Caco-2 (cell line): ENCODE data around the gene CHST12. TPM values are rescaled to one million over a fixed set of nuclear protein-coding genes. Genes with fewer than 3 reads are reported as not detected.

Experiments used
- BruUV-seq: library from RNA; stranded (reverse); fragments of 400-500 nt; replicated peaks from 2 replicates; lab custom pipeline; 2021; lab: Mats Ljungman, UMichigan
- CTCF ChIA-PET: fragments of 300-600 bp; sonication (Branson Sonifier 250); formaldehyde crosslinking; loops from one replicate; lab custom pipeline; 2022; ENCODE audit warnings: antibody characterized with exemption; lab: Charles Lee
- POLR2A ChIA-PET: fragments of 300-600 bp; sonication (Branson Sonifier 250); formaldehyde crosslinking; loops from one replicate; lab custom pipeline; 2022; ENCODE audit warnings: antibody characterized with exemption; lab: Charles Lee
- DNase-seq, 2 experiments: peaks; one replicate each; pipeline versions ENCODE4 v3.0.0 to v3.0.0-alpha.2; 2020 to 2022
- H3K27me3 ChIP-seq: replicated peaks from 2 replicates; pipeline ENCODE4 v1.6.0; 2011; ENCODE audit warnings: low read length; ENCODE audit not compliant: control insufficient read depth, insufficient read depth
- H3K36me3 ChIP-seq: 2 replicates; pipeline ENCODE4 v1.5.1; 2011; ENCODE audit warnings: low read length; ENCODE audit not compliant: control insufficient read depth, insufficient read depth
- H3K4me1 ChIP-seq: fragments of 250-450 bp; sonication (Bioruptor Pico); 2 replicates; pipeline ENCODE4 v1.5.1; 2020; ENCODE audit warnings: mild to moderate bottlenecking
- H3K4me3 ChIP-seq: 2 replicates; pipeline ENCODE4 v1.5.1; 2011; ENCODE audit warnings: low read depth, mild to moderate bottlenecking, control low read depth, low read length
- H3K9me3 ChIP-seq: fragments of 250-450 bp; sonication (Bioruptor Pico); 2 replicates; pipeline ENCODE4 v1.5.1; 2020; ENCODE audit warnings: mild to moderate bottlenecking, moderate library complexity
- H3K27ac Mint-ChIP-seq: one replicate; pipeline ENCODE4 v1.8.0; 2022; ENCODE audit warnings: mixed read lengths; ENCODE audit not compliant: unreplicated experiment
- H3K27me3 Mint-ChIP-seq: one replicate; pipeline ENCODE4 v1.8.0; 2022; ENCODE audit warnings: mixed read lengths; ENCODE audit not compliant: insufficient read depth, unreplicated experiment
- H3K36me3 Mint-ChIP-seq: one replicate; pipeline ENCODE4 v1.8.0; 2022; ENCODE audit warnings: mild to moderate bottlenecking, mixed read lengths; ENCODE audit not compliant: insufficient read depth, unreplicated experiment
- H3K4me1 Mint-ChIP-seq: one replicate; pipeline ENCODE4 v1.8.0; 2022; ENCODE audit warnings: low read depth, mixed read lengths; ENCODE audit not compliant: unreplicated experiment
- H3K4me3 Mint-ChIP-seq: one replicate; pipeline ENCODE4 v1.8.0; 2022; ENCODE audit warnings: mild to moderate bottlenecking, moderate library complexity, mixed read lengths; ENCODE audit not compliant: unreplicated experiment
- H3K9me3 Mint-ChIP-seq: one replicate; pipeline ENCODE4 v1.8.0; 2022; ENCODE audit warnings: mixed read lengths; ENCODE audit not compliant: unreplicated experiment
- CTCF ChIP-seq, 2 experiments: fragments of 200-600 bp in 1 of 2; IDR thresholded peaks; 1 replicate in 1 of 2; 2 replicates in 1 of 2; pipeline versions ENCODE4 v1.5.1 to v1.8.0; 2011 to 2022; ENCODE audit warnings: antibody characterized with exemption in 1 of 2, control low read depth in 1 of 2, inconsistent platforms in 1 of 2, low read depth in 1 of 2, low read length in 1 of 2, mild to moderate bottlenecking in 1 of 2, moderate library complexity in 1 of 2; ENCODE audit not compliant: insufficient read depth in 1 of 2, severe bottlenecking in 1 of 2, unreplicated experiment in 1 of 2
- intact Hi-C: fragments of 100-400 bp; cut with micrococcal nuclease; formaldehyde crosslinking; loops from one replicate; pipeline ENCODE4 v1.10.0; 2022; ENCODE audit not compliant: unreplicated experiment
- total RNA-seq: library from RNA; stranded (reverse); gene quantifications from 2 replicates; pipeline ENCODE4 v1.2.3, GENCODE V29; 2022

The CHST12 gene
- total RNA-seq, 1 experiment from 2014 or later, result 28.0 TPM

- H3K36me3 ChIP-seq, result no peaks in the 10 kb centered on the region
- no peaks in the 10 kb centered on the region for H3K27me3 ChIP-seq
- H3K4me1 Mint-ChIP-seq, result peaks cover 7% of the 10 kb centered on the region
- no peaks in the 10 kb centered on the region for H3K36me3 Mint-ChIP-seq
- intact Hi-C loops, result no loop called here
- H3K9me3 ChIP-seq, result no peaks in the 10 kb centered on the region
- no peak for TF ChIP-seq CTCF (IDR thresholded peaks at IDR 0.05; ENCODE audit: insufficient read depth in 1 of 2, low read depth in 1 of 2, low read length in 1 of 2, severe bottlenecking in 1 of 2, unreplicated experiment in 1 of 2)
- ChIA-PET POLR2A (no interaction called here), CTCF (interaction anchor here (0.7 kb wide), 1 partner anchor 936 kb away, joined by 6 read pairs; no protein-coding TSS in a partner anchor)
- no peak for DNase-seq
- no peak overlapping the region for H3K4me3 ChIP-seq
- no peak overlapping the region for H3K27ac Mint-ChIP-seq
- H3K4me3 Mint-ChIP-seq, result no peak overlapping the region
- H3K9me3 Mint-ChIP-seq, result peaks cover 17% of the 10 kb centered on the region
- BruUV-seq, result no TSS peak
- H3K27me3 Mint-ChIP-seq, result no peaks in the 10 kb centered on the region
- H3K4me1 ChIP-seq, result no peaks in the 10 kb centered on the region
Observed at GRCh38 chr7:2495418-2496299, 92.2 kb downstream of the CHST12 start.

GRCh38 chr7:2496375-2496774, 93.0 kb downstream of the CHST12 start:
- intact Hi-C loops, result no loop called here
- Histone ChIP-seq H3K9me3 (no peaks in the 10 kb centered on the region), H3K36me3 (no peaks in the 10 kb centered on the region), H3K4me1 (no peaks in the 10 kb centered on the region), H3K27me3 (no peaks in the 10 kb centered on the region), H3K4me3 (no peak overlapping the region)
- Mint-ChIP-seq H3K27ac (no peak overlapping the region), H3K4me1 (peaks cover 7% of the 10 kb centered on the region), H3K4me3 (no peak overlapping the region), H3K9me3 (peaks cover 13% of the 10 kb centered on the region), H3K36me3 (no peaks in the 10 kb centered on the region), H3K27me3 (no peaks in the 10 kb centered on the region)
- BruUV-seq, result no TSS peak
- CTCF ChIA-PET, result interaction anchor here (0.5 kb wide), 1 partner anchor 10 kb away, joined by 4 read pairs; no protein-coding TSS in a partner anchor
- POLR2A ChIA-PET, result no interaction called here
- TF ChIP-seq CTCF (IDR thresholded peaks at IDR 0.05; ENCODE audit: insufficient read depth in 1 of 2, low read depth in 1 of 2, low read length in 1 of 2, severe bottlenecking in 1 of 2, unreplicated experiment in 1 of 2), result no peak
- no peak for DNase-seq

- ChIA-PET POLR2A (no interaction called here), CTCF (interaction anchor here (0.5 kb wide), 1 partner anchor 10 kb away, joined by 4 read pairs; no protein-coding TSS in a partner anchor)
- H3K9me3 ChIP-seq, result no peaks in the 10 kb centered on the region
- Mint-ChIP-seq H3K4me1 (peaks cover 7% of the 10 kb centered on the region), H3K36me3 (no peaks in the 10 kb centered on the region), H3K27me3 (no peaks in the 10 kb centered on the region), H3K4me3 (no peak overlapping the region), H3K9me3 (peaks cover 6% of the 10 kb centered on the region), H3K27ac (no peak overlapping the region)
- no peaks in the 10 kb centered on the region for H3K27me3 ChIP-seq
- no peaks in the 10 kb centered on the region for H3K36me3 ChIP-seq
- BruUV-seq, result no TSS peak
- H3K4me3 ChIP-seq, result no peak overlapping the region
- no peaks in the 10 kb centered on the region for H3K4me1 ChIP-seq
- intact Hi-C loops, result no loop called here
- no peak for DNase-seq
- TF ChIP-seq CTCF (IDR thresholded peaks at IDR 0.05; ENCODE audit: insufficient read depth in 1 of 2, low read depth in 1 of 2, low read length in 1 of 2, severe bottlenecking in 1 of 2, unreplicated experiment in 1 of 2), result no peak
Observed at GRCh38 chr7:2497065-2497464, 93.7 kb downstream of the CHST12 start.
